ENCODE measurements around the gene PLCB2. TPM values are rescaled to one million over a fixed set of nuclear protein-coding genes. Genes with fewer than 3 reads are reported as not detected.
A peak's percentile ranks its signal among the peaks of the same experiment; 100 is the strongest.

The PLCB2 gene
- total RNA-seq, 1 donor from 2014 or later: 9.8 TPM

- H3K4me3 Mint-ChIP-seq: no peak overlapping the region
- no peaks in the 10 kb centered on the region for H3K36me3 Mint-ChIP-seq
- DNase-seq (ENCODE audit: low spot score in 2 of 2, unreplicated experiment in 2 of 2): no peak
- H3K27ac Mint-ChIP-seq: peak overlapping the region; percentile 25
- no peaks in the 10 kb centered on the region for H3K27me3 Mint-ChIP-seq (ENCODE audit: low read depth)
- no peak for TF ChIP-seq CTCF (IDR thresholded peaks at IDR 0.05; ENCODE audit: unreplicated experiment)
- H3K4me1 Mint-ChIP-seq: peaks cover 65% of the 10 kb centered on the region
- no peaks in the 10 kb centered on the region for H3K9me3 Mint-ChIP-seq
Observed at GRCh38 chr15:40330368-40330836, 22.7 kb upstream of the PLCB2 start.

- Mint-ChIP-seq H3K27me3 (ENCODE audit: low read depth) (no peaks in the 10 kb centered on the region), H3K36me3 (no peaks in the 10 kb centered on the region), H3K27ac (no peak overlapping the region), H3K4me1 (peaks cover 66% of the 10 kb centered on the region), H3K9me3 (no peaks in the 10 kb centered on the region), H3K4me3 (no peak overlapping the region)
- DNase-seq (ENCODE audit: low spot score in 2 of 2, unreplicated experiment in 2 of 2): no peak
- no peak for TF ChIP-seq CTCF (IDR thresholded peaks at IDR 0.05; ENCODE audit: unreplicated experiment)
Observed at GRCh38 chr15:40329804-40330203, 22.1 kb upstream of the PLCB2 start.

GRCh38 chr15:40328751-40329150 is 21.0 kb upstream of the PLCB2 start:
- H3K9me3 Mint-ChIP-seq: no peaks in the 10 kb centered on the region
- no peak overlapping the region for H3K4me3 Mint-ChIP-seq
- H3K36me3 Mint-ChIP-seq: no peaks in the 10 kb centered on the region
- H3K27me3 Mint-ChIP-seq (ENCODE audit: low read depth): no peaks in the 10 kb centered on the region
- TF ChIP-seq CTCF (IDR thresholded peaks at IDR 0.05; ENCODE audit: unreplicated experiment): no peak
- DNase-seq (ENCODE audit: low spot score in 2 of 2, unreplicated experiment in 2 of 2): no peak
- H3K27ac Mint-ChIP-seq: peak overlapping the region; percentile 72
- peaks cover 57% of the 10 kb centered on the region for H3K4me1 Mint-ChIP-seq

GRCh38 chr15:40328176-40328575 is 20.4 kb upstream of the PLCB2 start:
- no peak for TF ChIP-seq CTCF (IDR thresholded peaks at IDR 0.05; ENCODE audit: unreplicated experiment)
- Mint-ChIP-seq H3K36me3 (no peaks in the 10 kb centered on the region), H3K9me3 (no peaks in the 10 kb centered on the region), H3K27me3 (ENCODE audit: low read depth) (no peaks in the 10 kb centered on the region), H3K4me3 (no peak overlapping the region), H3K4me1 (peaks cover 55% of the 10 kb centered on the region), H3K27ac (peak overlapping the region; percentile 72)
- DNase-seq (ENCODE audit: low spot score in 2 of 2, unreplicated experiment in 2 of 2): no peak

GRCh38 chr15:40327457-40327856 is 19.7 kb upstream of the PLCB2 start:
- H3K27ac Mint-ChIP-seq: peak overlapping the region; percentile 72
- no peaks in the 10 kb centered on the region for H3K27me3 Mint-ChIP-seq (ENCODE audit: low read depth)
- H3K36me3 Mint-ChIP-seq: no peaks in the 10 kb centered on the region
- TF ChIP-seq CTCF (IDR thresholded peaks at IDR 0.05; ENCODE audit: unreplicated experiment): no peak
- peaks cover 61% of the 10 kb centered on the region for H3K4me1 Mint-ChIP-seq
- DNase-seq (ENCODE audit: low spot score in 2 of 2, unreplicated experiment in 2 of 2): no peak
- H3K9me3 Mint-ChIP-seq: no peaks in the 10 kb centered on the region
- H3K4me3 Mint-ChIP-seq: no peak overlapping the region

- DNase-seq (ENCODE audit: low spot score in 2 of 2, unreplicated experiment in 2 of 2): no peak
- H3K27me3 Mint-ChIP-seq (ENCODE audit: low read depth): no peaks in the 10 kb centered on the region
- H3K36me3 Mint-ChIP-seq: no peaks in the 10 kb centered on the region
- H3K4me3 Mint-ChIP-seq: no peak overlapping the region
- H3K27ac Mint-ChIP-seq: no peak overlapping the region
- no peak for TF ChIP-seq CTCF (IDR thresholded peaks at IDR 0.05; ENCODE audit: unreplicated experiment)
- H3K4me1 Mint-ChIP-seq: peaks cover 73% of the 10 kb centered on the region
- no peaks in the 10 kb centered on the region for H3K9me3 Mint-ChIP-seq
Observed at GRCh38 chr15:40325700-40326099, 18.0 kb upstream of the PLCB2 start.

Data from mesothelial cell of epicardium (in vitro differentiated cells).